Fibroblast of lung (primary cell): ENCODE data around the gene ZBTB8A.

ENCODE experiments used
- CTCF ChIP-seq, 2 donors: IDR thresholded peaks in 1 of 2; conservative IDR thresholded peaks in 1 of 2; 1 replicate in 1 of 2; 2 replicates in 1 of 2; pipeline ENCODE4 v1.5.1; 2011 to 2012; ENCODE audit warnings: low read length in 2 of 2, control low read depth in 1 of 2, inconsistent platforms in 1 of 2, low read depth in 1 of 2, mild to moderate bottlenecking in 1 of 2
- EZH2 ChIP-seq: IDR thresholded peaks from 2 replicates; pipeline ENCODE4 v1.5.1; 2012; ENCODE audit warnings: low read length, control low read depth, mild to moderate bottlenecking; ENCODE audit errors: missing control alignments

- TF ChIP-seq CTCF (conservative IDR thresholded peaks at IDR 0.05 in 1 of 2, IDR thresholded peaks at IDR 0.05 in 1 of 2; ENCODE audit: low read depth in 1 of 2, low read length in 2 of 2) (no peak), EZH2 (no peak)
Observed at GRCh38 chr1:32627596-32628162, 88.5 kb downstream of the ZBTB8A start.
